Ovary (tissue), 3 donors: ENCODE data around the gene GJB3.

Experiments
- EP300 ChIP-seq: sonication (generic); formaldehyde crosslinking; IDR thresholded peaks from one replicate; pipeline ENCODE4 v1.6.1; 2017; ENCODE audit warnings: antibody characterized with exemption
- POLR2A ChIP-seq: fragments of 450-650 bp; IDR thresholded peaks from one replicate; pipeline ENCODE4 v1.6.1; 2017; ENCODE audit warnings: antibody characterized with exemption, mild to moderate bottlenecking, moderate library complexity
- TF ChIP-seq, protein P1 (sequence below), 3 donors: fragments of 450-650 bp in 2 of 3; fragments of 200-600 bp in 1 of 3; IDR thresholded peaks; one replicate each; pipeline versions ENCODE4 v1.5.1 to v1.8.0; 2016 to 2022; ENCODE audit warnings: antibody characterized with exemption in 3 of 3, mild to moderate bottlenecking in 1 of 3
- donor health status: DM: no; HTN: no; CAD: no.

DNA sequence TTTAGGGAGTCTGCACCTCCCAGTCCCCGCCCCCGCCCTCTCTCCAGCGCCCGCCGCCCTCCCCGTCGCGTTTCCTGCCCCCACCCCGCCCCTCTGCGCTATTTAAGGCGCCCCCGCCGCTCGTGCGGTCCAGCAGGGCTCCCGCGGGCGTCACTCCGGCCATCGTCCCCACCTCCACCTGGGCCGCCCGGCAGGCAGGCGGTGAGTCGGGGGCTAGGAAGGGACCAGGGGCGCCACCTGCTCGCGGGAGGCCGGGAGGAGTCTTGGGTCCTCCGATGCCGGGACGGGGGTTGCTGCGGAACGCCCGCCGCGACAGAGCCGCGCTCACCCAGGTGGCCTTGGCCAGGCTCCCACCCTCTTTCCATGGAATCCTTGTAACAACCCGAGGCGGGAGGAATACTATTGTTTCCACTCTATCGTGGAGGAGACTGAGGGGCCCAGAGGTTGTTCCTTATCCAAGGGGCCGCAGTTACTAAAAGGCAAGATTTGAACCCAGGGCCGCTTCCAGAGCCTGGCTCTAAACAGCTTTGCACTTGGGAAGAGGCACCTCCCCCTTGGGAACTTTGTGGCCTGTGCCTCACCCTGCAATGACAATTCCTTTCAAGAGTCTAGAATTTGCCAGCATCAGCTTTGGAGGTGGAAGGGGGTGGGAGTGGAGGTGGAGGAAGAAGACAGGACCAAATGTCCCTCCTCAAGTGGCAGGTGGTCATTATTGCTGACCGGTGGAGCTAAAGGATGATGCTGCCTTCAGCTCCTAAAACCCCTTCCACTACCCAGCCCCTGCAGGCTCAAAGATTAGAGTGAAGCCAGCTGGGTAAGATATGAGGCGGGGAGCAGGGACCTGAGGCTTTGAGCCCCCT lies 12.1 kb downstream of the GJB3 start, which contains the start of gene GJA4:
- TF ChIP-seq, protein P1, sequence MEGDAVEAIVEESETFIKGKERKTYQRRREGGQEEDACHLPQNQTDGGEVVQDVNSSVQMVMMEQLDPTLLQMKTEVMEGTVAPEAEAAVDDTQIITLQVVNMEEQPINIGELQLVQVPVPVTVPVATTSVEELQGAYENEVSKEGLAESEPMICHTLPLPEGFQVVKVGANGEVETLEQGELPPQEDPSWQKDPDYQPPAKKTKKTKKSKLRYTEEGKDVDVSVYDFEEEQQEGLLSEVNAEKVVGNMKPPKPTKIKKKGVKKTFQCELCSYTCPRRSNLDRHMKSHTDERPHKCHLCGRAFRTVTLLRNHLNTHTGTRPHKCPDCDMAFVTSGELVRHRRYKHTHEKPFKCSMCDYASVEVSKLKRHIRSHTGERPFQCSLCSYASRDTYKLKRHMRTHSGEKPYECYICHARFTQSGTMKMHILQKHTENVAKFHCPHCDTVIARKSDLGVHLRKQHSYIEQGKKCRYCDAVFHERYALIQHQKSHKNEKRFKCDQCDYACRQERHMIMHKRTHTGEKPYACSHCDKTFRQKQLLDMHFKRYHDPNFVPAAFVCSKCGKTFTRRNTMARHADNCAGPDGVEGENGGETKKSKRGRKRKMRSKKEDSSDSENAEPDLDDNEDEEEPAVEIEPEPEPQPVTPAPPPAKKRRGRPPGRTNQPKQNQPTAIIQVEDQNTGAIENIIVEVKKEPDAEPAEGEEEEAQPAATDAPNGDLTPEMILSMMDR (IDR thresholded peaks at IDR 0.05): no peak
- TF ChIP-seq EP300 (no peak), POLR2A (no peak)
